ENCODE measurements around the gene GRID2. TPM values are rescaled to one million over a fixed set of nuclear protein-coding genes. Genes with fewer than 3 reads are reported as not detected.

The GRID2 gene
- total RNA-seq, 1 experiment from 2014 or later = not detected

- Histone ChIP-seq H3K27me3 (replicated peaks; ENCODE audit: control insufficient read depth, insufficient read depth, low read length) (no peaks in the 10 kb centered on the region), H3K4me3 (ENCODE audit: low read depth, low read length) (no peak overlapping the region), H3K4me1 (no peaks in the 10 kb centered on the region), H3K36me3 (ENCODE audit: control insufficient read depth, insufficient read depth, low read length) (no peaks in the 10 kb centered on the region), H3K9me3 (no peaks in the 10 kb centered on the region)
- BruUV-seq (replicated peaks) = no TSS peak
- no peak overlapping the region for H3K27ac Mint-ChIP-seq (ENCODE audit: unreplicated experiment)
- intact Hi-C loops (cut with micrococcal nuclease; ENCODE audit: unreplicated experiment) = no loop called here
- no peaks in the 10 kb centered on the region for H3K9me3 Mint-ChIP-seq (ENCODE audit: unreplicated experiment)
- H3K4me1 Mint-ChIP-seq (ENCODE audit: low read depth, unreplicated experiment) = no peaks in the 10 kb centered on the region
- ChIA-PET CTCF (no interaction called here), POLR2A (no interaction called here)
- no peak for TF ChIP-seq CTCF (IDR thresholded peaks at IDR 0.05; ENCODE audit: insufficient read depth in 1 of 2, low read depth in 1 of 2, low read length in 1 of 2, severe bottlenecking in 1 of 2, unreplicated experiment in 1 of 2)
- H3K27me3 Mint-ChIP-seq (ENCODE audit: insufficient read depth, unreplicated experiment) = peaks cover 3% of the 10 kb centered on the region
- no peak for DNase-seq
- no peaks in the 10 kb centered on the region for H3K36me3 Mint-ChIP-seq (ENCODE audit: insufficient read depth, unreplicated experiment)
- H3K4me3 Mint-ChIP-seq (ENCODE audit: unreplicated experiment) = no peak overlapping the region
Observed at GRCh38 chr4:93740890-93741289, 1437.1 kb downstream of the GRID2 start.

- peaks cover 3% of the 10 kb centered on the region for H3K27me3 Mint-ChIP-seq (ENCODE audit: insufficient read depth, unreplicated experiment)
- H3K27ac Mint-ChIP-seq (ENCODE audit: unreplicated experiment) = no peak overlapping the region
- DNase-seq = no peak
- no peaks in the 10 kb centered on the region for H3K36me3 ChIP-seq (ENCODE audit: control insufficient read depth, insufficient read depth, low read length)
- H3K4me3 ChIP-seq (ENCODE audit: low read depth, low read length) = no peak overlapping the region
- no peaks in the 10 kb centered on the region for H3K9me3 Mint-ChIP-seq (ENCODE audit: unreplicated experiment)
- no peak overlapping the region for H3K4me3 Mint-ChIP-seq (ENCODE audit: unreplicated experiment)
- H3K4me1 Mint-ChIP-seq (ENCODE audit: low read depth, unreplicated experiment) = no peaks in the 10 kb centered on the region
- ChIA-PET CTCF (no interaction called here), POLR2A (no interaction called here)
- no peaks in the 10 kb centered on the region for H3K4me1 ChIP-seq
- H3K27me3 ChIP-seq (replicated peaks; ENCODE audit: control insufficient read depth, insufficient read depth, low read length) = no peaks in the 10 kb centered on the region
- intact Hi-C loops (cut with micrococcal nuclease; ENCODE audit: unreplicated experiment) = no loop called here
- no peaks in the 10 kb centered on the region for H3K9me3 ChIP-seq
- no peak for TF ChIP-seq CTCF (IDR thresholded peaks at IDR 0.05; ENCODE audit: insufficient read depth in 1 of 2, low read depth in 1 of 2, low read length in 1 of 2, severe bottlenecking in 1 of 2, unreplicated experiment in 1 of 2)
- no TSS peak for BruUV-seq (replicated peaks)
- H3K36me3 Mint-ChIP-seq (ENCODE audit: insufficient read depth, unreplicated experiment) = no peaks in the 10 kb centered on the region
Observed at GRCh38 chr4:93743022-93743421, 1439.3 kb downstream of the GRID2 start.

GRCh38 chr4:93743635-93744034 is 1439.9 kb downstream of the GRID2 start:
- Mint-ChIP-seq H3K36me3 (ENCODE audit: insufficient read depth, unreplicated experiment) (no peaks in the 10 kb centered on the region), H3K9me3 (ENCODE audit: unreplicated experiment) (no peaks in the 10 kb centered on the region), H3K27ac (ENCODE audit: unreplicated experiment) (no peak overlapping the region), H3K4me1 (ENCODE audit: low read depth, unreplicated experiment) (no peaks in the 10 kb centered on the region), H3K4me3 (ENCODE audit: unreplicated experiment) (no peak overlapping the region), H3K27me3 (ENCODE audit: insufficient read depth, unreplicated experiment) (peaks cover 3% of the 10 kb centered on the region)
- Histone ChIP-seq H3K4me3 (ENCODE audit: low read depth, low read length) (no peak overlapping the region), H3K27me3 (replicated peaks; ENCODE audit: control insufficient read depth, insufficient read depth, low read length) (no peaks in the 10 kb centered on the region), H3K4me1 (no peaks in the 10 kb centered on the region), H3K36me3 (ENCODE audit: control insufficient read depth, insufficient read depth, low read length) (no peaks in the 10 kb centered on the region), H3K9me3 (no peaks in the 10 kb centered on the region)
- DNase-seq = no peak
- CTCF ChIA-PET = no interaction called here
- BruUV-seq (replicated peaks) = no TSS peak
- TF ChIP-seq CTCF (IDR thresholded peaks at IDR 0.05; ENCODE audit: insufficient read depth in 1 of 2, low read depth in 1 of 2, low read length in 1 of 2, severe bottlenecking in 1 of 2, unreplicated experiment in 1 of 2) = no peak
- intact Hi-C loops (cut with micrococcal nuclease; ENCODE audit: unreplicated experiment) = no loop called here
- POLR2A ChIA-PET = no interaction called here
